Nephron progenitor cell (in vitro differentiated cells): ENCODE measurements around the gene TKTL1.

ENCODE experiments used
- DNase-seq: peaks from one replicate; pipeline ENCODE4 v3.0.0; 2021
- H3K27ac Mint-ChIP-seq: 2 replicates; pipeline ENCODE4 v1.8.0; 2021; ENCODE audit warnings: mild to moderate bottlenecking, moderate library complexity, mixed read lengths
- H3K27me3 Mint-ChIP-seq: 2 replicates; pipeline ENCODE4 v1.8.0; 2021; ENCODE audit warnings: mild to moderate bottlenecking, low read depth, mixed read lengths; ENCODE audit not compliant: poor library complexity
- H3K36me3 Mint-ChIP-seq: 2 replicates; pipeline ENCODE4 v1.8.0; 2021; ENCODE audit warnings: low read depth, mixed read lengths
- H3K4me1 Mint-ChIP-seq: 2 replicates; pipeline ENCODE4 v1.8.0; 2021; ENCODE audit warnings: mixed read lengths
- H3K4me3 Mint-ChIP-seq: 2 replicates; pipeline ENCODE4 v1.8.0; 2021; ENCODE audit warnings: mild to moderate bottlenecking, moderate library complexity, mixed read lengths
- H3K9me3 Mint-ChIP-seq: 2 replicates; pipeline ENCODE4 v1.8.0; 2021; ENCODE audit warnings: mild to moderate bottlenecking, moderate library complexity, mixed read lengths
- TF ChIP-seq, protein P1 (sequence below): fragments of 200-600 bp; sonication (generic); IDR thresholded peaks from 2 replicates; pipeline ENCODE4 v1.5.0; 2021; ENCODE audit warnings: antibody characterized with exemption

The TKTL1 gene

DNA sequence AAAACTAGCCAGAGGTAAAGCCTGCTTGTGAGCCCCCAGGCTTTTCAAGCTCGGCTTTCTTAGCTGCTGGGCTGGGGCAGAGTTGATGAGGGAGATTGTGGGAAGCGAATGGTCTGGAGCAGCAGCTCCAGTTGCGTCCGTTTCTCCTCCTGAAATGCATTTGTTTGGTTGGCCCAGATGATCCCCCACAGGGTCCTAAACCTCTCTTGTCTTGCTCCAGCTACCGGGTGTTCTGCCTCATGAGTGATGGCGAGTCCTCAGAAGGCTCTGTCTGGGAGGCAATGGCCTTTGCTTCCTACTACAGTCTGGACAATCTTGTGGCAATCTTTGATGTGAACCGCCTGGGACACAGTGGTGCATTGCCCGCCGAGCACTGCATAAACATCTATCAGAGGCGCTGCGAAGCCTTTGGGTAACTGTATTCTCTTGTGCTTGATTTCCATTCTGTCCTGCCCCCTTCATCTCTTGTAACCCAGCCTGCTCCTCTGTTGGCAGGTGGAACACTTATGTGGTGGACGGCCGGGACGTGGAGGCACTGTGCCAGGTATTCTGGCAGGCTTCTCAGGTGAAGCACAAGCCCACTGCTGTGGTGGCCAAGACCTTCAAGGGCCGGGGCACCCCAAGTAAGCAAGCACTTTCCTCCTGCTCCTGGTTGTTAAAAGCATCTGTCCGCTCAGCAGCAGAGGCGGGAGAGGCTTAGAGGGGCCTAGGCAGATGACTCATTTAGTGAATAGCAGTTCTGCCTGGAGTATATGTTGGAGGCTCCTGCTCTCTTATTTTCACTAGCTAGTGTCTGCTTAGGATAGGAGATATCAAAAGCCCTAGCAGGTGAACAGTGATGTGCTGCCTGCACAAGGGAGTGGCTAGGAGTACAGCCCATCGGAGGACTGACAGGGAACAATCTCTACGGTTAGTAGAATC is 15.3 kb downstream of the TKTL1 start:
- H3K36me3 Mint-ChIP-seq = no peaks in the 10 kb centered on the region
- H3K27me3 Mint-ChIP-seq = peaks cover 4% of the 10 kb centered on the region
- DNase-seq = no peak
- no peak overlapping the region for H3K27ac Mint-ChIP-seq
- peaks cover 76% of the 10 kb centered on the region for H3K9me3 Mint-ChIP-seq
- H3K4me1 Mint-ChIP-seq = peaks cover 46% of the 10 kb centered on the region
- TF ChIP-seq, protein P1, sequence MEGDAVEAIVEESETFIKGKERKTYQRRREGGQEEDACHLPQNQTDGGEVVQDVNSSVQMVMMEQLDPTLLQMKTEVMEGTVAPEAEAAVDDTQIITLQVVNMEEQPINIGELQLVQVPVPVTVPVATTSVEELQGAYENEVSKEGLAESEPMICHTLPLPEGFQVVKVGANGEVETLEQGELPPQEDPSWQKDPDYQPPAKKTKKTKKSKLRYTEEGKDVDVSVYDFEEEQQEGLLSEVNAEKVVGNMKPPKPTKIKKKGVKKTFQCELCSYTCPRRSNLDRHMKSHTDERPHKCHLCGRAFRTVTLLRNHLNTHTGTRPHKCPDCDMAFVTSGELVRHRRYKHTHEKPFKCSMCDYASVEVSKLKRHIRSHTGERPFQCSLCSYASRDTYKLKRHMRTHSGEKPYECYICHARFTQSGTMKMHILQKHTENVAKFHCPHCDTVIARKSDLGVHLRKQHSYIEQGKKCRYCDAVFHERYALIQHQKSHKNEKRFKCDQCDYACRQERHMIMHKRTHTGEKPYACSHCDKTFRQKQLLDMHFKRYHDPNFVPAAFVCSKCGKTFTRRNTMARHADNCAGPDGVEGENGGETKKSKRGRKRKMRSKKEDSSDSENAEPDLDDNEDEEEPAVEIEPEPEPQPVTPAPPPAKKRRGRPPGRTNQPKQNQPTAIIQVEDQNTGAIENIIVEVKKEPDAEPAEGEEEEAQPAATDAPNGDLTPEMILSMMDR = no peak
- H3K4me3 Mint-ChIP-seq = no peak overlapping the region

DNA sequence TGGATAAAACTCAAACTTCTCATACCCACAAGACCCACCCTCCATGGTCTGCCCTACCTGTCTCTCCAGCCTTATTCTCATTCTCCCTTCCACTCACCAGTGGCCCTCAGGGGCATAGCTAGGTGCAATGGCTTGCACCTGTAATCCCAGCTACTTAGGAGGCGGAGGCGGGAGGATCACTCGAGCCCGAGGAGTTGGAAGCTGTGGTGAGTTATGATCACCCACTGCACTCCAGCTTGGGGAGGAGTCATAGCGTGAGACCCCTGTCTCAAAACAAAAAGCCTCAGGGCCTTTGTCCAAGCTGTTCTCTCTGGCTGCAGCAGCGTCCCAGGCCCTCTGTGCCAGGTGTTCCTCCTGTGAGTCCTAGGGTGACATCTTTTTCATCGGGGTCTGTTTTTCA is 16.5 kb downstream of the TKTL1 start:
- Mint-ChIP-seq H3K27me3 (peaks cover 4% of the 10 kb centered on the region), H3K4me3 (no peak overlapping the region), H3K9me3 (peaks cover 70% of the 10 kb centered on the region), H3K27ac (no peak overlapping the region), H3K4me1 (peaks cover 44% of the 10 kb centered on the region), H3K36me3 (no peaks in the 10 kb centered on the region)
- no peak for DNase-seq
- TF ChIP-seq, protein P1 = no peak

DNA sequence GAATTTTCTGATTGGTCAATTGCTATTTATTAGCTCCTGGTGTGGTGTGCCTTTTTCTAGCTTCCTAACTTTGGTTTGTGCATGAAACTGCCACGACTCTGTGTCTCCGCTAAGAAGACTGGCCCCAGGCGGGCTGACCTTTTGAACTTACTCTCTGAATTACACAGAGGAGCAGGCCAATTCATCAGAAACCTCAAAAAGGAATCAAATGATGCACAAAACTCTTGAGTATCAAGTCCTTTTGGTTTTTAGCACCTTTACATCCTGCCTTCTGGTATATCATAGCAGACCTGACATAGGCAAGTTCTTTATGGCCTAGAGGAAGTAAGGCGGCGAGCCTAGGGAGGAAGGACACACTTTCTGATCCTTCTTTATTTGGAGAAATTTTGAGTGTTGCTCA is 17.6 kb downstream of the TKTL1 start:
- Mint-ChIP-seq H3K27ac (no peak overlapping the region), H3K4me1 (peaks cover 42% of the 10 kb centered on the region), H3K9me3 (peaks cover 69% of the 10 kb centered on the region), H3K27me3 (peaks cover 5% of the 10 kb centered on the region), H3K4me3 (no peak overlapping the region), H3K36me3 (no peaks in the 10 kb centered on the region)
- TF ChIP-seq, protein P1 = no peak
- DNase-seq = no peak

DNA sequence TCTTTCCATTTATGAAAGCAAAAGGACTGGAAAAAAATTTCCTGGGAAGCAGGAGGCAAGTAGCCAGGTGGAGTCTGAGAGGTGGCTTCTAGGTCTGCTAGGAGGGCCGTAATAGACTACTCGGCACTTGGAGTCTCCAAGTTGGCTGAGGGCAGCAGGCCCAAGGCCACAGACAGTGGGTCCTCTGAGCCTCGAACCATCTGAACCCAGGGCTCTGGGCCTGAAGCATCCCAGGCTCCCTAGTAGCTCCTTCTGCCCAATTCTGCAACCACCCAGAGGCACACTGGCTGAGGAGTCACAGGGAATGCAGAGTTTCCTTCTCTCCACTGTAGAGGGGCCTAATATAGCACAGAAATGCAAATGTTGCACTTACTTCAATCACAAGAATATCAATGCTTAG is 19.8 kb downstream of the TKTL1 start:
- Mint-ChIP-seq H3K4me1 (peaks cover 33% of the 10 kb centered on the region), H3K27me3 (peaks cover 12% of the 10 kb centered on the region), H3K9me3 (peaks cover 69% of the 10 kb centered on the region), H3K27ac (no peak overlapping the region), H3K4me3 (no peak overlapping the region), H3K36me3 (no peaks in the 10 kb centered on the region)
- DNase-seq = no peak
- TF ChIP-seq, protein P1 = no peak

DNA sequence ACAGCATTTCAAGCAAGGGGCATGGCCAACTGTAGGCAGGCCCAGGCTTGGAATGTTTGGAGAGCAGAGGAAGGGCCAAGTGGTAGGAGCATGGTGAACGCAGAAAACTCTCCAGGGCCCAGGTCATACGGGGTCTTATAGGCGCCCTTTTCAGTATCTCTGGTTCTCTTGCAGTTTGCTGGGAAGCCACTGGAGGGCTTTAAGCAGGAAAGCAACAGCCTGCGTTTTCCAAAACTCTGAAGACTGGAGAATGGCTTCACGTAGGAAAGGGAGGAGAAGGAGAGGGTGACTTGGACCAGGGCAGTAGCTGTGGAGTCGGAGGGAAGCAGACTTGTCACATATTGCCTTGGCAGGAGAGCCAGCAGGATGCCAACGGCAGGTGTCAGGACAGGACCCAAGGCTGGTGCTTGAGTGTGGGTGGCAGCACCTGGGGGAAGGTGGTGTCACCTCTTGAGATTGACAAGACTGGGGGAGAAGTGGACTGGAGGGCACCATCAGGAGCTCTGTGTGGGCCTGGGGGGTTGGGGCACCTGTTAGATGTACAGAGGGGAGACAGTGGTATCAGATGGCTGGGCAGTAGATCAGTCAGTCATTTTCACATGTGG is 21.9 kb downstream of the TKTL1 start:
- H3K4me3 Mint-ChIP-seq = no peak overlapping the region
- H3K4me1 Mint-ChIP-seq = peaks cover 18% of the 10 kb centered on the region
- TF ChIP-seq, protein P1 = peak; percentile 21
- peaks cover 14% of the 10 kb centered on the region for H3K27me3 Mint-ChIP-seq
- H3K9me3 Mint-ChIP-seq = peaks cover 67% of the 10 kb centered on the region
- H3K36me3 Mint-ChIP-seq = no peaks in the 10 kb centered on the region
- H3K27ac Mint-ChIP-seq = no peak overlapping the region
- DNase-seq = peak; percentile 20
